ENCODE results near the gene SUCLA2. TPM values are rescaled to one million over a fixed set of nuclear protein-coding genes. Genes with fewer than 3 reads are reported as not detected.

SUCLA2 gene
- total and polyA plus RNA-seq, 2 of the 8 experiments (the other 6 are each of a cell fraction or from before 2014, with no cell fraction given) = 23.5 to 78.8 TPM

GRCh38 chr13:47991859-47992258 lies 9.2 kb downstream of the SUCLA2 start (continued):
- no peak for TF ChIP-seq TBP (IDR thresholded peaks at IDR 0.05; ENCODE audit: low read depth, low read length)
- TF ChIP-seq PHF8 (conservative IDR thresholded peaks at IDR 0.05; ENCODE audit: low read depth, low read length) = no peak
- TF ChIP-seq SIRT6 (IDR thresholded peaks at IDR 0.05; ENCODE audit: low read length) = no peak
